SK-N-MC (cell line): Measurements from ENCODE around the gene LGALS12.

ENCODE experiments used
- FOXP2 ChIP-seq: optimal IDR thresholded peaks from 2 replicates; pipeline ENCODE3; 2011; ENCODE audit warnings: mild to moderate bottlenecking, moderate library complexity; ENCODE audit not compliant: insufficient read depth; ENCODE audit errors: extremely low read length, control extremely low read depth
- POLR2AphosphoS5 ChIP-seq: IDR thresholded peaks from 2 replicates; pipeline ENCODE4 v1.6.1; 2012; ENCODE audit warnings: mild to moderate bottlenecking, low read depth, low read length, borderline replicate concordance

DNA sequence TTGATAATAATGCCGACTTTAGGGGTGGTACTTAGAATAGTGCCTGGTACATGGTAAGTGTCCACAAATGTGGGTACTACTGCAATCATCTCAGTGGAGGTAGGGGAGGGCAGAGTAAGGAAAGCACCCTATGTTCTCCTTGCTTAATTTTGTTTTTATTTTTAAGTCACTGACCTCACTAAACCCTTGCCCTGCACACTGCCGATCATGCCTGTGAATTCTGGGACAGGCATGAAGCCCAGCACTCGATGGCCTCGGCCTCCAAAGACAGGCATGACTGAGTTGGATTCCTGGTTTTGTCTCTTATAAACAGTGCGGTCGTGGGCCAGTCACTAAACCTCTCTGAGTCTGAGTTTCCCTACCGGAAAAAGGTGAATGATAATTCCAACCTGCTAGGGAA lies 6.9 kb downstream of the LGALS12 start:
- TF ChIP-seq POLR2AphosphoS5: no peak
- no peak for TF ChIP-seq FOXP2
